Stimulated activated CD8-positive, alpha-beta memory T cell treated with anti-CD3 and anti-CD28 coated beads, Interleukin-4, amount 100 ng/mL, for 24 hours (primary cell): Measurements from ENCODE around the gene DENND5B.
A peak's percentile ranks its signal among the peaks of the same experiment; 100 is the strongest.
"Not testable (repeated sequence)": the region's sequence is repeated elsewhere in the genome, so short reads cannot be mapped to it uniquely, and the experiment has no call there.

ENCODE experiments used
- DNase-seq: peaks from one replicate; pipeline ENCODE4 v3.0.0-alpha.2; 2020; ENCODE audit warnings: low read depth

The DENND5B gene

DNA sequence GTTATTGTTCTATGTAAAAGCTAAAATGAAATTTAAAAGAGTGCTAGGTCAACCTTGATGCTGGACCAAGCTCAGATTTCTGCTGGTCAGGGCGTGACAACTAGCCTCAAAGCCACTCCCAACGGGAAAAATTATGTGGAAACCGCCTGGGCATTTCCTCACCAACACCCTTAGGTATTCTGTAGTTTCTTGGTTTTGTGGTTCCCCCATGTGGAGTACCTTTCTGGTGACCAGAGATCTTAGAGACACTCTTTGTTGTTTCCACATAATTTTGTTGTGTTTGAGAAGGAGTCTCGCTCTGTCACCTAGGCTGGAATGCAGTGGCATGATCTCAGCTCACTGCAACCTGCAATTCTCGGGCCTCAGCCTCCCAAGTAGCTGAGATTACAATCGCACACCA is 119.9 kb downstream of the DENND5B start:
- DNase-seq = no peak

GRCh38 chr12:31470459-31470858 is 120.5 kb downstream of the DENND5B start:
- no peak for DNase-seq

DNA sequence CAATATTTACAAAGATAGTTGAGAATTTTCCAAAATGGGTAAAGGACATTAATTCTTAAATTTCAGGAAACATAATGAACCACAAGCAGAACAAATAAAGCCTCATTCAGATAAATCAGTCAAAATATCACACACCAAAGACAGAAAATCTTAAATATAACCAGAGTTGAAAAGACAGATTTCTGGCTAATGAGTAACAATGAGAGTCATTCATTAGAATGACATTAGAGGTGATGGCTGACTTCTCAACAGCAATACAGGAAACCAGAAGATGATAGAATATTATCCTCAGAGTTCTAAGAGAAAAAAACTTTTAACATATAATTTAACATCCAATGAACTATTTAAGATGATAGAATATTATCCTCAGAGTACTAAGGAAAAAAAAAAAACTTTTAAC is 124.2 kb downstream of the DENND5B start:
- no peak for DNase-seq

DNA sequence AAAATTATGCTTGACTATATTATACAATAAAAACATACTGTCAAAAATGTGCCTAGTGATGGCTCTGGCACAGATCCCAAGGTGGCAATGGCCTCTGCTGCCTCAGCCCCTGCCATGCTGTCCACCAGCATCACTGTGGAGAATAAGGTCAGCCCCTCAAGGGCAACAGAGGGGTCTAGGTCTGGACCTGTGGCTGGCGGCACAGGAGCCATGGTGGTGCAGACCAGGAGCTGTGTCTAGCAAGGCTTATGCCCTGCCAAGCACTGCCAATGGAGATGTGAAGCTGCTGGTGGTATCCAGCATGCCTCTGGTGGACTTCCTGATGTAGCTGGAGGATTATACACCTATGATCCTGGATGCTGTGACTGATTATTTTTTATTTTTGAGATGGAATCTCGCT is 125.9 kb downstream of the DENND5B start:
- no peak for DNase-seq

- no peak for DNase-seq
These were observed 130.9 kb downstream of the DENND5B start for GRCh38 chr12:31460024-31460423.

DNA sequence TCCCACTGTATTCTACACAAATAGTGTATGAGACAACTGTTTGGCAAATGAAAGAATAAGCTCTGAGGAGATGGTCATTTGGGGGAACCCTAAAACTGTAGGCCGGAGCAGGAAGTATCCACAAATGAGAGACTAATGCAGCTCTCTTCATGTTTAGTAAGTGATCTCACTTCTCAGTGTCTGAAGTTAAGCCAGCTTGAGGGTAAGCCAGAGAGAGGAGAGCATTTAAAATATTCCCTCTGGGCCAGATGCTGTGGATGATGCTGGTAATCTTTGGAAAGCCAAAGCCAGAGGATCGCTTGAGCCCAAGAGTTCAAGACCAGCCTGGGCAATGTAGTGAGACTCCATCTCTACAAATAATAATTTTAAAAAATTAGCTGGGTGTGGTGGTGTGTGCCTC is 134.4 kb downstream of the DENND5B start:
- no peak for DNase-seq

- no peak for DNase-seq
These were observed 146.2 kb downstream of the DENND5B start for GRCh38 chr12:31444736-31445135.

DNA sequence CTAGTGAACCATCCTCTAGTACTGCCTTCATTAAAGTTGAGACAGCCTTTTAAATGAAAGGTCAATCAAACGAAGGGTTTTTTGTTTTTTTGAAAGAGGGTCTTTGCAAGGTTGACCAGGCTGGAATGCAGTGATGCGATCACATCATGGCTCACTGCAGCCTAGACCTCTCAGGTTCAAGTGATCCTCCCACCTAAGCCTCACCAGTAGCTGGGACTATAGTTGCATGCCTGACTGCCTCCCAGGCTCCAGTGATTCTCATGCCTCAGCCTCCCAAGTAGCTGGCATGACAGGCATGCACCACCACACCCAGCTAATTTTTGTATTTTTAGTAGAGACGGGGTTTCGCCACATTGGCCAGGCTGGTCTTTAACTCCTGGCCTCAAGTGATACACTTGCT is 150.3 kb downstream of the DENND5B start:
- no peak for DNase-seq

GRCh38 chr12:31440134-31440533 is 150.8 kb downstream of the DENND5B start:
- no peak for DNase-seq

DNA sequence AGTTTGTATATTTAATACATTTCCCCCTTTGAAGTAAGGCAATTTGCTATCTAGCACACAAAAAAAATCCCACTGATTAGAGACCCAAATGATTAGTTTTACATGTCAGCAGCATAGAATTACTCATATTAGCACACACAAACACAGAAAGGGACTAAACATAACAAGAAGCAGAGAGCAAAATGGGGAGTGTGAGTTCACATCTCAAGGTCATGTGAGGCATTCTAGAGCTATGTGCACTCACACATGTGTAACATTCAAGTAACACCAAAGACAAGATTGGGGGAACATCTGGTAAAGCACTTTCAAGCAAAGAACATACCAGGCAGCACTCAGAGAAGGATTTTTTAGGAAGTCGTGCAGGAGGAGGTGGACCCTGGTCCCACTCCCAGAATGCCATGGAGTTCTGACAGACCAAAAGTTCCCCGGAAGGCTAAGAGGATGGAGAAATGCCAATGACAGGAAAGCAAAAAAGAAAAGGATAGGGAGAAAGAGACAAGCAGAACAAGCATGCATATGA is 159.2 kb downstream of the DENND5B start:
- DNase-seq = no peak

DNA sequence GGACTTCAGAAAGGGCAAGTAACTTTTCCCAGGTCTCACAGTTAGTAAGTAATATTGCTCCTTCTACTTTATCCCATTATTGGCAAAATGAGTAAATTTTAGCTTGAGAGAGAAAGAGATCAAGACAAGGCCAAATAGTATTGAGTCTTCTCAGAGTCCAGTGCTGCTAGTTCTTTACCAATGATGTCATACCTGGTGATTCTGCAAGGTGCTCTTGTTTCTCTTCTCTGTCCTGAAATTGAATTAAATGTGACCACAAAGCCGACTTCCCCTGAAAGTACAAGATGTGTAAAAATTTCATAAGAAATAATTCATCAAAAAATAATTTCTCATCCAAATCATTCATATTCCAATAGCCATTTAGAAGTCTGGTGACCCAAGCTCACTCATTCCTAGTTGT is 167.5 kb downstream of the DENND5B start:
- DNase-seq = no peak

GRCh38 chr12:31412292-31412801 is 178.6 kb downstream of the DENND5B start:
- DNase-seq = no peak

DNA sequence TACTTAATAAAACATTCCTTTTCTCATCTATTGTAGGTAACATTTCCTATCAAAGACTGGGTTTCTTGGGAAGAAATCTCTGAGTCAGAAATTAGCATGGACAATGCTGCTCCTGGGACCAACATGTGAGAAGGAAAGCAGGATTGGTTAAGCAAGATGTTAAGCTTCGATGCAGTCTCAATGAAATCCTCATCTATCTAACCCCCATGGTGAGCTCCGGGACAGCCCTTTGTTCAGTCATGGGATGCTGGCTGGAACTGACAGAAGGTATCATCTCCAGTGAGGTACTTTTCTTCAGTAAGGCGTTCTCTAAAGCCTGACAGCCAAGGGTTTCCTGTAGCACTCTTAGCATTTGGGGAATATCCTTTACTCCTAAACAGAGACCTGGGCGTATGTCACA is 182.2 kb downstream of the DENND5B start:
- DNase-seq = no peak

DNA sequence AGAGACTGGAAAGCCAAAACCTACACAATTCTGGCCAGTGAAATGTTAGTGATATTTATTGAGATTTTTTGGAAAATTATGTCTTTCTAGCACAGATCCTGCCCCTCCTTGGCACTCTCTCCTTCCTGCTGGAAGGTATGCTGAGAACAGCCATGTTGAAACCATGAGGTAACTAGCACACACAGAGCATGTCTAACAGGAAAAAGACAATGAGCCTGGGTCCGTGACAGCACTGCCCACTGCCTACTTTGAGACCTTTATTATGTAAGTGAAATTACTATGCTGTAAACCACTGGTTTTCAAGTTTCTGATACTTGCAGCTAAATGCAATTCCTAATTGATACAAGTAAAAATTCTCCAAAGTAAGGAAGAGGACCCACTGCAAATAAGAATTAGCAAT is 183.4 kb downstream of the DENND5B start:
- DNase-seq = no peak

GRCh38 chr12:31406345-31406744 is 184.6 kb downstream of the DENND5B start:
- no peak for DNase-seq

DNA sequence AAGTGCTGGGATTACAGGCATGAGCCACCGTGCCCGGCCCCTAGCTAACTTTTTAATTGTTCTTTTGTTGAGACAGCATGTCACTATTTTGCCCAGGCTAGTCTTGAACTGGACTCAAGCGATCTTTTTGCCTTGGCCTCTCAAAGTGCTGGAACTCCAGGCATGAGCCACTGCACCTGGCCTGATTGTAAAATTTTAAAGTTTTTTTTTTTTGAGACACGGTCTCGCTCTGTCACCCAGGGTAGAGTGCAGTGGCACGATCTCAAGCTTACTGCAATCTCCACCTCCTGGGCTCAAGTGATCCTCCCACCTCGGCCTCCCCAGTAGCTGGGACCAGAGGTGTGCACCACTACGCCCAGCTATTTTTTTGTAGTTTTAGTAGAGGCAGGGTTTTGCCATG is 185.9 kb downstream of the DENND5B start:
- no peak for DNase-seq

GRCh38 chr12:31403099-31403607 is 187.8 kb downstream of the DENND5B start:
- peak; percentile 10 for DNase-seq

GRCh38 chr12:31393004-31393550 is 197.9 kb downstream of the DENND5B start:
- DNase-seq = no peak

- no peak for DNase-seq
These were observed 199.9 kb downstream of the DENND5B start for GRCh38 chr12:31390991-31391390.

GRCh38 chr12:31388713-31389112 is 202.2 kb downstream of the DENND5B start:
- no peak for DNase-seq

GRCh38 chr12:31387466-31387865 is 203.5 kb downstream of the DENND5B start:
- no peak for DNase-seq

DNA sequence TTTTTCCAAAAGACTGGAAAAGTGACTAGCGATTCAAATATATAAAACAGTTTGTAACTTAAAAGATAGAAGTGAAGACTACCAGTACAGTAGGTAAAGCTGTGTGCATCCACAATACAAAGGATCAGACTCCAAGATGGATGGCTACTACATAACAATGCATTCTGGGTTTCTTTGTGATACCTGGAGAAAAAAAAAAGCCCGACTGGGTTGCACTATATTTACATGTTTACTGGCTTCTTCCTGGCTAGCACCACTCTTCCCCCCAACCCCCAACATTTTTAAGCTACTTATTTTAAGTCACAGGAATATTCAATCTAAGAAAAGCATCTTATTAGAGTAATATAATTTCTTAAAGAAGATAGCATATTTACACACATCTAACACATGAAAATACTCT is 203.9 kb downstream of the DENND5B start:
- no peak for DNase-seq

- no peak for DNase-seq
These were observed 204.6 kb downstream of the DENND5B start for GRCh38 chr12:31386364-31386777.

DNA sequence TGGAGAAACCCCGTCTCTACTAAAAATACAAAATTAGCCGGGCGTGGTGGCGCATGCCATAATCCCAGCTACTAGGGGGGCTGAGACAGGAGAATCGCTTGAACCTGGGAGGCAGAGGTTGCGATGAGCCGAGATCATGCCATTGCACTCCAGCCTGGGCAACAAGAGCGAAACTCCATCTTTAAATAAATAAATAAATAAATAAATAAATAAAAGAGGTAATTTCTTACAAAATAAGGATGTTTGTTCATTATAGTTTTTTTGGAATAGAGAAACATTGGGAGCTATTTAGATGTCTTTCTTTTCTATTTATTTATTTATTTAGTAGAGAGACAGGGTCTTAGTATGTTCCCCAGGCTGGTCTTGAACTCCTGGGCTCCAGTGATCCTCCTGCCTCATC is 213.7 kb downstream of the DENND5B start:
- not testable (repeated sequence) for DNase-seq
